Mammary microvascular endothelial cell (primary cell): Measurements from ENCODE around the gene PSMB7. TPM values are rescaled to one million over a fixed set of nuclear protein-coding genes. Genes with fewer than 3 reads are reported as not detected.

Experiments used
- total RNA-seq: library from RNA; depleted of rRNA; stranded (reverse); fragments of >200 nt; gene quantifications from 2 replicates; pipeline ENCODE4 v1.2.3, GENCODE V29; 2015

The PSMB7 gene
- 315 and 387 TPM in 2 replicates for total RNA-seq

GRCh38 chr9:124415102-124415851, at the start of gene PSMB7:
PSMB7 (minus strand) TSS chr9:124415442; CDS start chr9:124415425, 17 bp downstream.

GRCh38 chr9:124450241-124450924, 35.1 kb upstream of the PSMB7 start, which contains the start of gene ADGRD2:
ADGRD2 (plus strand) TSS chr9:124450451; CDS start chr9:124451667, 1,216 bp downstream.

Other genes with a start within 250 kb of the PSMB7 start
- 29.5 and 32.0 TPM in 2 replicates for gene NEK6, start 157.5 kb downstream of the PSMB7 start, total RNA-seq
- not detected in 2 replicates for gene ADGRD2, start 35.0 kb upstream of the PSMB7 start, total RNA-seq
- not detected in 2 replicates for gene NR5A1, start 92.0 kb upstream of the PSMB7 start, total RNA-seq